ENCODE results near the gene MDM2. TPM values are rescaled to one million over a fixed set of nuclear protein-coding genes. Genes with fewer than 3 reads are reported as not detected.
A peak's percentile ranks its signal among the peaks of the same experiment; 100 is the strongest.

MDM2 gene
- total and polyA plus RNA-seq, 2 of the 13 experiments (the other 11 are each of a cell fraction or from before 2014, with no cell fraction given) = 29.3 to 314 TPM

- TF ChIP-seq ZNF337 (CRISPR knock-in tag; IDR thresholded peaks at IDR 0.05; ENCODE audit: borderline replicate concordance, low read depth) (peak; percentile 89; the same call in 1 of the 2 replicates), CHD4 (IDR thresholded peaks at IDR 0.05; ENCODE audit: borderline replicate concordance, low read length) (0 out of 2 replicates have a peak, but pooled peaks have one; percentile 59), ARID4A (CRISPR knock-in tag; IDR thresholded peaks at IDR 0.05; ENCODE audit: borderline replicate concordance) (peak; percentile 50; the same call in 1 of the 2 replicates), HNRNPL (IDR thresholded peaks at IDR 0.05; ENCODE audit: low read depth, low read length) (peak; percentile 64; the same call in 1 of the 2 replicates), ARNTL (CRISPR knock-in tag; IDR thresholded peaks at IDR 0.05) (peak; percentile 41; the same call in 1 of the 2 replicates), GTF3A (CRISPR knock-in tag; conservative IDR thresholded peaks at IDR 0.05) (no peak), SOX13 (IDR thresholded peaks at IDR 0.05) (no peak), SOX13 (CRISPR knock-in tag; conservative IDR thresholded peaks at IDR 0.05 in 1 of 2, IDR thresholded peaks at IDR 0.05 in 1 of 2) (peak in 1 of 2 experiments; percentile 73; a peak in 2 of 4 replicates), ZNF317 (CRISPR knock-in tag; IDR thresholded peaks at IDR 0.05) (peak; percentile 66), ZNF547 (CRISPR knock-in tag; IDR thresholded peaks at IDR 0.05) (peak; percentile 61; the same call in 1 of the 2 replicates), ZBTB26 (CRISPR knock-in tag; IDR thresholded peaks at IDR 0.05; ENCODE audit: borderline replicate concordance) (0 out of 2 replicates have a peak, but pooled peaks have one; percentile 21), ZNF761 (CRISPR knock-in tag; conservative IDR thresholded peaks at IDR 0.05) (peak; percentile 66; the same call in 1 of the 2 replicates), KDM5B (CRISPR knock-in tag; IDR thresholded peaks at IDR 0.05; ENCODE audit: borderline replicate concordance) (peak; percentile 87; the same call in 1 of the 2 replicates), THRA (CRISPR knock-in tag; IDR thresholded peaks at IDR 0.05; ENCODE audit: borderline replicate concordance) (peak; percentile 54), KLF16 (CRISPR knock-in tag; IDR thresholded peaks at IDR 0.05) (peak in 1 of 2 experiments; percentile 86; a peak in 2 of 4 replicates), POLR2G (IDR thresholded peaks at IDR 0.05; ENCODE audit: low read depth, low read length) (peak; percentile 82), RFX3 (CRISPR knock-in tag; IDR thresholded peaks at IDR 0.05) (no peak), TFAP4 (IDR thresholded peaks at IDR 0.05; ENCODE audit: borderline replicate concordance, low read depth) (peak; percentile 71), ZSCAN30 (CRISPR knock-in tag; IDR thresholded peaks at IDR 0.05) (peak; percentile 83; the same call in 1 of the 2 replicates), ZNF260 (CRISPR knock-in tag; IDR thresholded peaks at IDR 0.05; ENCODE audit: borderline replicate concordance, low read depth) (no peak)
These were observed at the start of gene MDM2 (continued) for GRCh38 chr12:68807576-68808387.

All from HepG2 (cell line).